ENCODE results near the gene PTH2R.

GRCh38 chr2:208479342-208479741 is 72.8 kb downstream of the PTH2R start:
- TF ChIP-seq CTCF (conservative IDR thresholded peaks at IDR 0.05; ENCODE audit: low read depth, low read length) (no peak), EZH2 (IDR thresholded peaks at IDR 0.05; ENCODE audit: borderline replicate concordance, low read depth, low read length, poor library complexity, severe bottlenecking) (no peak)
